Esophagus (tissue), 2 donors: ENCODE results near the gene TAS1R3. TPM values are rescaled to one million over a fixed set of nuclear protein-coding genes. Genes with fewer than 3 reads are reported as not detected.

Experiments used
- H3K27ac ChIP-seq, 2 donors: one replicate each; pipeline ENCODE4 v1.5.1; 2013; ENCODE audit warnings: low read depth in 2 of 2, mild to moderate bottlenecking in 2 of 2, inconsistent platforms in 1 of 2, low read length in 1 of 2, moderate library complexity in 1 of 2
- H3K27me3 ChIP-seq, 2 donors: one replicate each; pipeline ENCODE4 v1.6.1; 2013; ENCODE audit warnings: low read length in 2 of 2, control low read depth in 1 of 2, mild to moderate bottlenecking in 1 of 2; ENCODE audit not compliant: insufficient read depth in 2 of 2, control insufficient read depth in 1 of 2
- H3K36me3 ChIP-seq, 2 donors: one replicate each; pipeline ENCODE4 v1.6.1; 2013; ENCODE audit warnings: low read length in 1 of 2; ENCODE audit not compliant: control insufficient read depth in 2 of 2, insufficient read depth in 2 of 2
- H3K4me1 ChIP-seq, 2 donors: one replicate each; pipeline ENCODE4 v1.6.1; 2013; ENCODE audit warnings: low read length in 1 of 2; ENCODE audit not compliant: control insufficient read depth in 2 of 2, insufficient read depth in 2 of 2
- H3K4me3 ChIP-seq, 2 donors: one replicate each; pipeline ENCODE4 v1.5.1; 2013; ENCODE audit warnings: low read length in 2 of 2, mild to moderate bottlenecking in 2 of 2, low read depth in 1 of 2, moderate library complexity in 1 of 2
- H3K9me3 ChIP-seq, 2 donors: one replicate each; pipeline ENCODE4 v1.6.1; 2013; ENCODE audit warnings: mild to moderate bottlenecking in 2 of 2, low read depth in 1 of 2, low read length in 1 of 2, moderate library complexity in 1 of 2; ENCODE audit not compliant: control insufficient read depth in 2 of 2, insufficient read depth in 1 of 2
- whole genome bisulfite sequencing, 2 donors: extraction: QIAGEN DNeasy Blood & Tissue Kit; methylation state at CpG; one replicate each; pipeline ENCODE4 v1.1.7; 2013; 5-methylcytosine and 5-hydroxymethylcytosine counted together
- polyA plus RNA-seq, 2 donors: library from polyadenylated mRNA; stranded (reverse); fragments of 200-250 nt; gene quantifications; one replicate each; pipeline ENCODE4 v1.2.3, GENCODE V29; 2013
- donor health status: healthy with polysubstance abuse.
- donor health status: Bipolar disorder and iron deficiency.

The TAS1R3 gene
- polyA plus RNA-seq, 2 donors: 0.28 to 1.9 TPM

DNA sequence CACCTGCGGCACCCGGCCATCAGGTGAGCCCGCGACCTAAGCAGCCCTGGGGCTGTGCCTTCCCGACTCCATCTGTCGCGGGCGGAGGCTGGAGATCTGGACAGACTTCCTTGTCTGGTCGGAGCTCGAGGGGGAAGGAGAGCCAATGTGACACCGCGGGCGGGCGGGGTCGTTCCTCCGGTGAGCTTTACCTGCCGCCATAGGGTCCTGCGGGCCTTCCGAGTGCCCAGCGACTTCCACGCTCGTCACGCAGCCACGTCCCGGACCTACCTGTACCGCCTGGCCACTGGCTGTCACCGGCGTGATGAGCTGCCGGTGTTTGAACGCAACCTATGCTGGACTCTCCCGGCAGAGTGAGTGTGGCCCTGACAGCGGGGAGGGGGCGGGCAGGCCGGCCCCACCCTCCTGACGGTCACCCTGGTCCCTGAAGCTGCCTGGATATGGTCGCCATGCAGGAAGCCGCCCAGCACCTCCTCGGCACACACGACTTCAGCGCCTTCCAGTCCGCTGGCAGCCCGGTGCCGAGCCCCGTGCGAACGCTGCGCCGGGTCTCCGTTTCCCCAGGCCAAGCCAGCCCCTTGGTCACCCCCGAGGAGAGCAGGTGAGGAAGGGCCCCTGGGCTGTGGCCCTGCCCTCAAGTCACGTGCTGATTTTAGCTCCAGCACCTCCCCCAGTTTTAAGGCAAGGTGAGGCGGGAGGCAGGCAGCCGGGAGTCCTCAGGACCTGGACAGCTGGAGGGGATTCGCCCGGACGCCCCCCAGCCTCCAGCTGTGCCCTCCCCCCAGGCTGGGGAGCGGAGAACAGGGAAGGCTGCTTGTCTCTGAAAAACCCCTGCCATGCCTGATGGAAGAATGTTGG lies 21.6 kb upstream of the TAS1R3 start:
- 21 to 25% methylated on average over 55 to 57 of the region's 57 CpGs for WGBS, 2 donors
- Histone ChIP-seq H3K27me3 (no peaks in the 10 kb centered on the region), H3K4me3 (peak overlapping the region; percentile 73 to 87), H3K9me3 (no peaks in the 10 kb centered on the region), H3K36me3 (peaks cover 0 to 42% of the 10 kb centered on the region in 2 donors), H3K4me1 (peaks cover 25 to 48% of the 10 kb centered on the region in 2 donors), H3K27ac (peak overlapping the region; percentile 97 to 98)

DNA sequence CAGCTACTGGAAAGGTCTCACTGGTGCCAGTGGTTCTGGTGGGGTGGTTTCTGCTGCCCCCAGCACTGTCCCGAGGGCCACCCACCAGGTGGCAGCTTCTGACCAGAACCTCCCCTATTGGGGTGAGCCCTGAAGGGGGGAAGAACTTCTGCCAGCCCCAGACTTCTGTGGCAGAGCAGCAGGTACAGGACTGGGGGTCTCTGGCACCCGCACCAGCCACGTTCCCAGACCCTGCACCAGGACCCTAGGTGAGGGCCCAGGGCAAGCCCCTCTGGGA lies 21.0 kb upstream of the TAS1R3 start:
- WGBS, 2 donors: 60 to 72% methylated on average over 3 of the region's 3 CpGs
- H3K4me1 ChIP-seq: peaks cover 21 to 42% of the 10 kb centered on the region in 2 donors
- no peaks in the 10 kb centered on the region for H3K27me3 ChIP-seq
- no peaks in the 10 kb centered on the region for H3K9me3 ChIP-seq
- H3K4me3 ChIP-seq: peak overlapping the region; percentile 73 to 87
- peaks cover 0 to 48% of the 10 kb centered on the region in 2 donors for H3K36me3 ChIP-seq
- peak overlapping the region; percentile 97 to 98 for H3K27ac ChIP-seq

DNA sequence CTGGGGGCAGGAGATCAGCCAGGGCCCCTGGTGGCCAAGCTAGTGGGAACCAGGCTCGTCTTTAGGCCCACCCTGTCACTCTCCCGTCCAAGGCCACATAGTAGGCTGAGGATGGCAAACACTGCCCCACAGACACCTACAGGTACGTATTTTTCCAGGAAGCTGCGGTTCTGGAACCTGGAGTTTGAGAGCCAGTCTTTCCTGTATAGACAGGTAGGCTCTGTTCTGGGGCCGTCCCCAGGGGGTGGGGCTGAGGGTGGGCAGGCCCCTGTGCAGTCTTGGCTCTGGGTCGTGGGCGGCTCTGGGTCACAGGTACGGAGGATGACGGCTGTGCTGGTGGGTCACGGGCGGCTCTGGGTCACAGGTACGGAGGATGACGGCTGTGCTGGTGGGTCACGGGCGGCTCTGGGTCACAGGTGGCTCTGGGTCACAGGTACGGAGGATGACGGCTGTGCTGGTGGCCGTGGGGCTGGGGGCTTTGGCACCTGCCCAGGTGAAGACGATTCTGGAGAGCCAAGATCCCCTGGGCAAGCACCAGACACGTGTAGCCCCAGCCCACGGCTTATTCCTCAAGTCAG lies 20.5 kb upstream of the TAS1R3 start:
- Histone ChIP-seq H3K4me3 (peak overlapping the region; percentile 73 to 87), H3K9me3 (no peaks in the 10 kb centered on the region), H3K4me1 (peaks cover 17 to 37% of the 10 kb centered on the region in 2 donors), H3K27ac (peak overlapping the region; percentile 97 to 98), H3K36me3 (peaks cover 0 to 52% of the 10 kb centered on the region in 2 donors), H3K27me3 (no peaks in the 10 kb centered on the region)
- 61 to 66% methylated on average over 20 to 21 of the region's 21 CpGs for WGBS, 2 donors

DNA sequence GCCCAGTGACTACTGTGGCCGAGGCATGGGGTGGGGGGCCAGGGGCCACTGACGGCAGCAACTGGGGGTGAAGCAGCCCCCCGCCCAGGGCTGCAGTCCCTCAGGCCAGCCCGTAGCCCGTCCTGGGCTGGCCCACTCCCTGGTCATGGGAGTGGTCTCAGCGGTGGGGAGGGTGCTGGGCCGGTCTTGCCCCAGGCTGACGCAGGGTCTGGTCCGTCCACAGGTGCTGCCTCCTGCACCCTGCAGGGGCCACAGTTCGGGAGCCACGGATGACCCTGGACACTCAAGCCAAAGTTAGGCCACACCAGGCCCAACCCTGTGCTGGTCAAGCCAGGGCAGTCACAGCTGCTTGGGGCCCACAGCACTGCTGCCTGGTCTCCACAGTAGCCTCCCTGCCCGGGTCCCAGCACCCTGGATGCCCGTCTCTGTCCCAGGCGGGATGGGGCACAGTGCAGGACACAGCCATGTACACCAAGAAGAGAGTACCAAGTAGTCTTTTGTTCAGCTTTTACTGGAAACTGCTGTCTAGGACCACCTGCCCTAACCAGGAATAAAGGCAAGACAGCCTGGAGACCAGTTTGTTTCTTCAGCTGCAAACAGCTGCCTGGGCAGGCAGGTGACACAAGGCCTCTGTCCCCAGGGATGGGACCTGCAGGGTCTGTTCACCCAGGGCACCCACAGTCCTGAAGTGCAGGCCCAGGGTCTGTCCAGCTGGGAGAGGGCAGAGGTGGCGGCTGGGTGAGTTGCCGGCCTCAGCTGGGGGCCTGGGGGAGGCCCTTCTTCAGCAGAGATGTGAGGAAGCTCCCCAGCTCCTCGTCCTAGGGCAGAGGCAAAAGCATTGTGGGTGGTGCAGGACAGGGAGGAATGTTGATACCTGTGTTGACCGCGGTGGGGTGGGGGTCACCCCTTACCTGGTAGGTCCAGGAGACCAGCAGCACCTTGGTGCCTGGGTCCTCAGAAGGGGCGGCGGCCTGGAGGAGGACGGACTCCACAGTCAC lies 19.7 kb upstream of the TAS1R3 start:
- WGBS, 2 donors: 88 to 89% methylated on average over 22 of the region's 22 CpGs
- Histone ChIP-seq H3K27ac (peak overlapping the region in 1 of 2 donors; percentile 28), H3K9me3 (no peaks in the 10 kb centered on the region), H3K4me1 (peaks cover 8 to 29% of the 10 kb centered on the region in 2 donors), H3K27me3 (no peaks in the 10 kb centered on the region), H3K4me3 (peak overlapping the region in 1 of 2 donors; percentile 7), H3K36me3 (peaks cover 0 to 52% of the 10 kb centered on the region in 2 donors)

DNA sequence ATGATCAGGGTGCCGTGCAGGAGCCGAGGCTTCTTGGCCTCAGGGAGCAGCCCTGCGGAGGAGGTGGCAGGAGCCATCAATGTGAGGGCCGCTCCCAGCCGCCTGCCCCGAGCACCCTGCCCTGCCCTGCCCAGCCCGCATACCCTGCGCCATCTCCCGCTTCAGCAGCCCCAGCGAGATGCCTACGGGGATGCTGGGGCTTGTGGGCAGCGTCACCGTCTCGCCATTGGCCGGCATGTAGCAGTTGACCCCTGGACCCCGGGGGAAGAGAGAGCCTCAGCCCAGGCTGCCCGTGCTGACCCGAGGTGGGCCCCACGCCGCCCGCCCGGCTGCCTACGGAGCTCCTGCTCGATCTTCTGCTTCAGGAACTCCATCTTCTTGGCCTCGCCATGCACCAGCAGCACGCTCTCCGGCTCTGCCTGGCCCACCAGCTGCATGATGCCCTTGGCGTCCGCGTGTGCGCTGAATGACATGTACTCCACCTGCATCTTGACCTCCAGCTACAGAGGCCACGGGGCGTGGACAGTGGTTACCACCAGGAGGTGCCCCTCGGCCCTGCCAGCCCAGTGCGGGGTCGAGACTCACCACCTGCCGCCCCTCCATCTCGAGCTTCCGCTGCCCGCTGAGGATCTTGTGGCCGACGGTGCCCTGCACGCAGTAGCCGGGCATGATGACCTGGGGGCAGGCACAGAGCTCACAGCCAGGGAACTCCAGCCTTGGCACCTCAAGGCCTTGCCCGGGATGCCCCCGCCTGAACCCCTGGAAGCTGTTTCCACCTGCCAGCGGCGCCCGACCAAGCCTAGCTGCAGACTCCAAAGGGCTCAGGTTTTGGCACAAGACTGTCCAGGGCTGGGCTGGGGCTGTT lies 18.4 kb upstream of the TAS1R3 start:
- 87 to 90% methylated on average over 48 to 49 of the region's 49 CpGs for WGBS, 2 donors
- Histone ChIP-seq H3K27me3 (no peaks in the 10 kb centered on the region), H3K4me3 (no peak overlapping the region), H3K36me3 (peaks cover 0 to 52% of the 10 kb centered on the region in 2 donors), H3K4me1 (peaks cover 3 to 22% of the 10 kb centered on the region in 2 donors), H3K27ac (no peak overlapping the region), H3K9me3 (no peaks in the 10 kb centered on the region)

DNA sequence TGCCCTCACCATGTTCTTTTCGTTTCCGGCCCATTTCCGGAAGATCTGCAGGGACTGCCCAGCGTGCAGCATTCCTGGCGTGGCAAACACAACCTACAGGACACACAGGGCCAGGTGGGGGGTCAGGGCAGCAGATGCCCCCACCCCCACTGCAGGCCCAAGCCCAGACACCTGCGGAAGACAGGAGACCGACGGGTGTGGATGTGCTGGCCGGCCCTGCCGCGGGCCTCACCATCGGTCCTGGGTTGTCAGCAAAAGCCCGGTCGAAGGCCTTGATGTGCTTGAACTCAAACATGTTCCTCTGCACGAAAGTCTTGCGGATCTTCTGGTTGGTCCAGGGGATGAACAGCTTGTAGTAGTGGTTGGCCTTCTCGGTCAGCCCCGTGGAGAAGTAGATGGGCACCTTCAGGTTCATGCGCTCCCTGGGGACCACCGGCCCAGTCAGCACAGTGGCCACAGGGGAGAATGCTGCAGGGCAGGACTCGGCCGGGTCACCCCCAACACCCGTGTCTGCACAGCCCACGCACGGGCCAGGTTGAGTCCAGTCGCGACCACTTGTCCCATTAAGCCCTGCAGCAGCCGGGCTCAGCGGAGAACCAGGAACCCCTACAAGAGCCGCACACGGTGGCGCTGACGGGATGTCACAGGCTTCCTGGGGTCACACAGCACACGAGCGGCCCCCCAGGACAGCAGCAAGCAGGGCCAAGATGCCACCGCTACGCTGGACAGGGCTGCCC lies 17.4 kb upstream of the TAS1R3 start:
- Histone ChIP-seq H3K4me1 (peaks cover 3 to 22% of the 10 kb centered on the region in 2 donors), H3K4me3 (no peak overlapping the region), H3K27ac (no peak overlapping the region), H3K36me3 (peaks cover 0 to 52% of the 10 kb centered on the region in 2 donors), H3K9me3 (no peaks in the 10 kb centered on the region), H3K27me3 (no peaks in the 10 kb centered on the region)
- 90 to 93% methylated on average over 37 of the region's 37 CpGs for WGBS, 2 donors

DNA sequence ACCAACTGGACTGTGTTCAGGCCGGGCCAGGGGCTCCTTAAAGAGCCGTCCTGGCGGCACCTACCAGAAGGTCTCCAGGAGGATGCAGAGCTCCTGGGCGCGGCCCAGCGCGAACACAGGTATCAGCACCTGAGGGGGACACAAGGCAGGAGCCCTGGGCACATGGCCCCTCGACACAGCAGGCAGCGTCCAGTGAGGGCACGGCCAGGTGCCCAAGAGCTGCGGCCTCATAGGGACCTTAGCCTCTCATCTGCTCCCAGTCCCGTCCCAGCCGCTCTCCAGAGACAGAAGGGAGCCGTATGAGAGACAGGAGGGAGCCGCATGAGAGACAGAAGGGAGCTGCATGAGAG lies 16.9 kb upstream of the TAS1R3 start:
- peaks cover 3 to 26% of the 10 kb centered on the region in 2 donors for H3K4me1 ChIP-seq
- H3K27me3 ChIP-seq: no peaks in the 10 kb centered on the region
- no peak overlapping the region for H3K4me3 ChIP-seq
- H3K9me3 ChIP-seq: no peaks in the 10 kb centered on the region
- H3K27ac ChIP-seq: no peak overlapping the region
- WGBS, 2 donors: 94 to 96% methylated on average over 15 of the region's 15 CpGs
- peaks cover 2 to 57% of the 10 kb centered on the region in 2 donors for H3K36me3 ChIP-seq

DNA sequence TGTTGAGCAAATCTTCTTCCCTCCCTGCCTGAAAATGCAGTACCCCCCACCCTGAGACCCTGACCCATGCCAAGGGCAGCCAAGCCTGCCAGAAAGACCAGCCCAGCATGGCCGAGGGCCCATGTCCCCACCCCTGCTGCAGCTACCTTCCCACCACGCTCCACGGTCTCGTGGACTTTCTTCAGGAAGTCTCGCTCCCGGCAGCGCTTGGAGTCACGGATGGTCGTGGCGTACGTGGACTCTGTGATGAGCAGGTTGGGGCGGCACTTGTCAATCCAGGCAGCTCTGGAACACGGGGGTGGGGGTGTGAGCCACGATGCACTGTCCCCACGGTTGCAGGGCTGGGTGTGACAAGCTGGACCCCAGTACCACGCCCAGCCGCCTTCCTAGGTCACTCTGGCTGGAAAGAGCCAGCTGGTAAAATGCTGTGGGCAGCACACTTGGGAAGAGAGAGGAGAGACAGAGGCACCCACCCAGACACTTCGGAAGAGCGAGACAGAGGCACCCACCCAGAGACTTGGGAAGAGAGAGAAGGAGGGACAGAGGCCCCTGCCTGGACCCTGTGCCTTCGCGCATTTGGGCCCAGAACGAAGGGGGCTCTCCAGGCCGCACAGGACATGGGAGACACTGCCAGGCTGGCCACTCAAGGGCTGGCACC lies 16.3 kb upstream of the TAS1R3 start:
- Histone ChIP-seq H3K27ac (no peak overlapping the region), H3K4me1 (peaks cover 2 to 20% of the 10 kb centered on the region in 2 donors)
- 89% methylated on average over 23 of the region's 23 CpGs for whole genome bisulfite sequencing, 2 donors

More for the DNA sequence above, 16.3 kb upstream of the TAS1R3 start:
- Histone ChIP-seq H3K9me3 (no peaks in the 10 kb centered on the region), H3K36me3 (peaks cover 2 to 59% of the 10 kb centered on the region in 2 donors), H3K4me3 (no peak overlapping the region), H3K27me3 (no peaks in the 10 kb centered on the region)
